ENCODE results near the gene GXYLT1.
"Not testable (repeated sequence)": the region's sequence is repeated elsewhere in the genome, so short reads cannot be mapped to it uniquely, and the experiment has no call there.

The GXYLT1 gene

DNA sequence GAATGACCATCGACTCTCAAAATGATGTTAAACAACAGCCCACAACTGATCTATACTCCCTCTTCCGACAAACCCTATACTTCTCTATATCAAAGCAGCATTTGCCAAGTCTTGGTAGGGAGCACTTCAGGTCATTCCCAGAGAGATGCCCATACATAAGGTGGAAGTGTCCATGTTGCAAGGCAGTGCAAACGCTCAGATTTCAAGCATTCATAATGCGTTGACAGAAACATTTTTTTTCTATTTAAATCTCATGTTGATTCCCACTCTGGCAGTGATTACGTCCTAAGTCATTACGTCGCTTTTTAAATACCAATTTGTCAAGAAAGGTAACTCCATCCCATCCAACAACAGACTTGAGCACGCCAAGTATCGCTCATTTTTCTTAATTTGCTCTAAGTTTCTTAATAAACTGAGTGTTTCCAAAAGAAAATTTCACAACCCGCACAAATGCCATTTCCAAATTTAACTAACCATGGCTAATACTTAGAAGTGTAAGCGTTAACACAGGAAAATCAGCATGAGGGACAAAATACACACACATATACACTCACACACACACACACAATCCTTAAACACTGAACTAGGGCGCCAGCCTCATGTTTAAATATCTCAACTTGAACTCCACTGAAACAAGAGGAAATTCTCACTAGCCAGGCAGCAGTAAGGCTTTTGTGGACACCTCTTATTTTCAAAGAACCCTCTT, 1.1 kb downstream of the GXYLT1 start:
- no peak for ATAC-seq
- no peak for DNase-seq

DNA sequence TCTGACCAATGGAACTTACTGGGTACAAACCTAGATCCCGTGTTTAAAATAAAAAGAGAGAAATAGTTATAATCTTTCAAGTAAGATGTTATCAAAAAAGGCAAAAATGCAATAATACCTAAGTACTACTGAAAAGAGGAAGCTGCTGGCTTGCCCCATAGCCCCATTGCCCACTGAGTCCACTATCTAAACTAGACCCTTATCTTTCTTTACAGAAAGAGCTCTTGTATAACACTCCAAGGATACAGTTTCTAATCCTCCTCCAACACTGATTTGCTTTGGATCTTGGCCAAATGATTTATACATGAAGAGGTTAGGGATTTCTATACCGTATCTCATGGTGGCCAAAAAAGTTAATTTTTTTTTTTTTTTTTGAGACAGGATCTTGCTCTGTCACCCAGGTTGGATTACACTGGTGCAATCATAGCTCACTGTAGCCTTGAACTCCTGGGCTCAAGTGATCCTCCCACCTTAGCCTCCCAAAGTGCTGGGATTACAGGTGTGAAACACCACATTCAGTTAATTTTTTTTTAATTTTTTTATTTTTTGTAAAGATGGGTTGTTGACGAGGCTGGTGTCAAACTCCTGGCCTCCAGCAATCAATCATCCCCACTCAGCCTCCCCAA, 2.6 kb downstream of the GXYLT1 start:
- DNase-seq (no peak), ATAC-seq (no peak)

DNA sequence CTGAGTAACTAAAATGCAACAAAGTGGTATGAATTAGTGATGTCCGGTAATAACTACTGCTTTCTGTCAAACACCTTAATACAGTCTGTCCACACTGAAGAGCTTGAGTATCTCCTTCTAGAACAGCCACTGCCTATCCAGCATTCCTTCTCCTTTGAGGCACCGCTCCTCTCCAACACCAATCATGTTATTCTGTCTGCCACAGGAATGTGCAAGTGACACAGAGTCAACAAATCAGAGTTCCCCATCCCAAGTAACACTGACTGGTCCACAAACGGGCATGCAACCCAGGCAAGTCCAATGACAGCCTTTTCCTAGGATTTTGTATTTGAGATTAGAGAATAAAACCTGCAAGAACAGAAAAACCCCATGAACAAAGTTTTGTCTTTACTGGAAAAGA, 3.8 kb downstream of the GXYLT1 start:
- no peak for DNase-seq
- no peak for ATAC-seq

DNA sequence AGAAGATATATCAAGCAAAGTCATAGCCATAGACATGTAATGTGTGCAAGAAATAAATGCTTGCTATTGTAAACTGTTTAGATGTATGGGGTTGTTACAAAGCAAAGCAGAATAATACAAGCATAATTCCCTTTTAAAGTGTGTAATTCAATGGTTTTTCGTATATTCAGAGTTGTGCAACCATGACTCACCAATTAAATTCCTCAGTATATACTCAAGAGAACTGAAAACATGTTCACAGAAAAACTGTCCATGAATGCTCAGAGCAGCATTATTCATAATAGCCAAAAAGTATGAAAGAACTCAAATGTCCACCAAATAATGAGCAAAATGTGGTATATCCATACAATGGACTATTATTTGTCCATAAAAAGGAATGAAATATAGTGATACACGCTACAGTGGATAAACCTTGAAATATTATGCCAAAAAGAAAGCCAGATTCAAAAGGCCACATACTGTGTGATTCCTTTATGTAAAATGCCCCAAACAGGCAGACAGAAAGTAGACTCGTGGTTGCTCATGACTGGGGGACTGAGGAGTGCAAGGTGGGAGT, 9.3 kb downstream of the GXYLT1 start:
- ATAC-seq, result no peak
- DNase-seq, result no peak

DNA sequence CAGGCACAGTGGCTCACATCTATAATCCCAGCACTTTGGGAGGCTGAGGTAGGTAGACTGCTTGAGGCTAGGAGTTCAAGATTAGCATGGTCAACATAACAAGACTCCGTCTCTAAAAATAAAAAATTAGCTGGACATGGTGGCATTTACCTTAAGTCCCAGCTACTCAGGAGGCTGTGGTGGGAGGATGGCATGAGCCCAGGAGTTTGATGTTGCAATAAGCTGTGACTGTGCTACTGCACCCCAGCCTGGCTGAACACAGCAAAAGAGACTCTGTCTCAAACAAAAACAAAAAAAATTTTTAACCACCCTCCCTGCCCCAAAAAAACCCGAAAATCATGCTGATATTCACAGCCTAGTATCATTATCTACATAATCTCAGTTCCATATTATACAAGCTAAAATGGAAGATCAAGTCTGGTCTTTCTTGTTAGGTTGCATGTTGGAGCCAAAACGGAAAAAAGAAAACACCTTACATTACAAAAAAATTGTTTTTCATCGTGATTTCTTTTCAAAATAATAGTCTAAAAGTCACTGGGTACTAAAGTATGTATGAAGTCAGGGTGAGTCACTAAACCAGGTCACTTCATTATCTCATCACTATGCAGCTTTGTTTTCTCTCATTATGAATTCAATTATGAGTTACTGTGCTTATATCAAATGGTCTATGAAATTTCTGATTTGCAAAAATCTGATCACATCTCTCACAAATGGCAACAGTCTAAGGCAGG, 13.8 kb downstream of the GXYLT1 start:
- no peak for DNase-seq
- no peak for ATAC-seq

DNA sequence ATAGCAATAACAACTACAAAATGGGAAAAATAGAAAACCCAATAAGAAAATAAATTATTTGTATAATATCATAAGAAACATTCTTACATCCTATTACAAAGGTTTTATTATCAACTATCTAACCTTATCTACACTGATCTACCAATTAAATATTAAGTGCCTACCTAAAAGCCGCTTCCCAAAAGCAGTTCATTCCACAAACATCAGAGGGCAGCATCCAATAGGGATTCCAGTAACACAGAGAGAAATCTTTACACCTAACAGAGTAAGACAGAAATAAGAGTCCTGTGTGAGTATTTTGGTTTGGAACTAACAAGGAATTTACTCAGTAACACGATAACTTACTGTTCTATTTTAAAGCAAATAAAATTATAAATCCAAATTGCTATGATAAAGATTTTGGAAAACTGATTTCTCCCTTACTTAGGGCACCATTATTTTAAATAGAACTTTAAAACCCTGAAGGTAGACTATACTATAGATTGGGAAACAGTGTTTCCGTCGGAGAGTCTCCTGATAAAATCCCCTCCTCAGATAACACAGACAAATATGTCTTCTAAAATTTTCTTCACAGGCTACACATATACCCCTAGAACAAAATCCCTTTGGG, 15.0 kb downstream of the GXYLT1 start:
- ATAC-seq (no peak), DNase-seq (no peak)

DNA sequence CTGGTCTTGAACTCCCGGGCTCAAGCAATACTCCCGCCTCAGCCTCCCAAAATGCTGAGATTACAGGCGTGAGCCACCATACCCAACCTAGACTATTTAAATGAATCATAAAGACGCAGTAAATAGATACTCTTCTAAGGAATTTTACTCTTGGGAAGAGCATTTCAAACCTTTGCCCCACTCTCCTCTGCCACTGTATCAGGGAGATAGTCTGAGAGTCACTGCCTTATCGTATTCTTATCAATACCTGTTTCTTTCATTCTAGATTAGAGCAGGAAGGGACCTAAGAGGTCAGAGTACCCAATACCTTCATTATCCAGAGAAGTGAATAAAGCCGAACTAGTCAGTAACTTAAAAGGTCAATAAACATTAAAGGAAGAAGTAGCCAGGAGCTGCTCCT, 15.8 kb downstream of the GXYLT1 start:
- no peak for ATAC-seq
- no peak for DNase-seq

DNA sequence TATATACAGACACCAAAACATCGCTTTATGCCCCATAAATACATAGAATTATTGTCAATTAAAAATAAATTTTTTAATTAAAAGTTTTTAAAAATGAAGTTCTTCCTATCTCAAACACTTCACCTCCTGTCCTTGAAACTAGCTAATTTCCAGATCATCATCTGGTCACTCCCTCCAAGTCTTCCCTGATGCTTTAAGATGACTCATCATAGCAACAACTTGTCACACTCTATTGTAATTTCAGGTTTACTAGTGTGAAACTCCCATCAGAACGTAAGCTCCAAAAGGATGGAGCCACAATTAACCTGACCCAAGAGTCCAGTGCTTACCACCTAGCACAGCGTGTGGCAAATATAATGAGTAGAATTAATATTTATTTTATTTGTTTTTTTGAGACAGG, 16.3 kb downstream of the GXYLT1 start:
- DNase-seq (no peak), ATAC-seq (peak; percentile 57)

DNA sequence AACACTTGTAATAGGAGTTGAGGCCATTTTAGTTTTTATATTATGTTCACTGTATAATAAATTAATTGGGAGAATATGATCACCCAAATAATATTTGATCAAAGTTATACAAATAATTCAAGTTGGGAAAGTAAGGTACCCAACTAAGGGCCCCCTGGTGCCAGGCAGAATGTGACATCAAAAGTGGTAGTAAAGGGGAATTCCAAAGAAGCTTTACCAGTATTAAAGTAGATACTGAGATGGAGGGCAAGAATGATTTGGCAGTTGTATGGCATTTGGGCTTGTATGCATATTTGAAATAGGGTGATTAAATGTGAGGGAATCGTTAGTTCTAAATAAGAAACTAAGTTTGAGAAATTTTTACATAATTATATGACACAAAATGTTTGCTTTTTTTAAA, 17.7 kb downstream of the GXYLT1 start:
- ATAC-seq (peak; percentile 69), DNase-seq (no peak)

DNA sequence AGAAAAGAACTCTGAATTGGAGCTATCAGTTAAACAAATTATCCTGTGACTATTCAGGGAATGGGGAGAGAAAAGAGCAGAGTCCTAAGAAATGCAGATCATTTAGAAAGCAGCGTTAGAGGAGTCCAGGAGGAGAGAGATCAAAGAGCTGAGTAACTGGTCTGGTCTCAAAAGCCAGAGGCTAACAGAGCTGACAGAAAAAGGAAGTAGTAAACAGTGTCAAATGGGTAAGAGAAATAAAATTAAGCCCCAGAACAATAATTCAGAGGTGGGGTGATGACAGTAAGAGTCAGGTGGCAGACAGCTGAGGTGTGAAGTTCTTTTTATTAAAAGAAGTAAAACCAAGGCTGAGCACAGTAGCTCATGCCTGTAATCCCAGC, 19.3 kb downstream of the GXYLT1 start:
- no peak for ATAC-seq

DNA sequence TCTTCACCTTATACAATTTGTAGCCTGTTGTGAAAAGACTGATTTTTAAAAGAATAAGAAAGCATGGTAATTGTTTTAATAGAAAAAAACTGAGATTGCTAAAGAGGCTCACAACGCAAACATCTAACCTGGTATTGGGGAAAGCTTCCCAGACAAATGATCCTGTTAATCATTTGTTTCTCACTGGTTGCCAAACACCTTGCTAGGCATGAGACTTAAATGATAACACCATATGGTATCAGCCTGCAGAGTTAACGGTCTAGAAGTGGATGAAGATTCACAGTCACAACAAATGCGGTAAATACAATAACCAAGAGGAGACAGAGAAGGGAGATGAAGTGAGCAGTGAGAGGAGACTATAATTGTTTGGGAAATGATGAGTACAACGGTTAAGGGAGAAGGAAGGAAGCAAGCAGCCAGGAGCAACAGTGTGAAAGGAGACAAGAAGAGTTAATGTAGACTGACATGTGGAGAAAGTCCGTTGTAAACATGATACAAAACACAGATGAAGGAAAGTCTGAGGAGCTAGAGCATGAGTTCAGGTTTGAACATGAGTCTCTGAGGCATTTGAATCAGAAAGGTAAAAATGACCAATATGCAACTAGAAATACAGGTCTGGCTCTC, 19.8 kb downstream of the GXYLT1 start:
- ATAC-seq (no peak), DNase-seq (no peak)

More for the DNA sequence above, 19.3 kb downstream of the GXYLT1 start:
- no peak for DNase-seq

DNA sequence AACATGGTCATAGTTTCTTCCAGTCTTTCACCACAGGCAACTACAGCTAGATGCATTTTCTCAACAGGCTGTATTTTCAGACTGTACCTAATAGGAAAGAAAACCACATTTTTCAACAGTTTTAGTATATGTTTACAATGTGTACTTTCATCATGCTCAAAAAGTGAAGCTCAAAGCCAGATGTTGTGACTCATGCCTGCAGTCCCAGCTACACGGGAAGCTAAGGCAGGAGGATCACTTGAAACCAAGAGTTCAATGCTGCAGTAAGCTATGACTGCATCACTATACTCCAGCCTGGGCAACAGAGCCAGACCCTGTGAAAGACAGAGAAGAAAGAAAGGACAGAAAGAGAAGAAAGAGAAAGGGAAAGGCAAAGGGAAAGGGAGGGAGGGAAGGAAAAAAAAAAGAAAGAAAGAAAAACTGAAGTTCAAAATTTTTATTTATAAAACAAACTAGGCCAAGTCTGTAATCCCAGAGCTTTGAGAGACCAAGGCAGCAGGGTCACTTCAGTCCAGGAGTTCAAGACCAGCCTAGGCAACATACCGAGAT, 25.5 kb downstream of the GXYLT1 start:
- no peak for ATAC-seq
- DNase-seq, result no peak

DNA sequence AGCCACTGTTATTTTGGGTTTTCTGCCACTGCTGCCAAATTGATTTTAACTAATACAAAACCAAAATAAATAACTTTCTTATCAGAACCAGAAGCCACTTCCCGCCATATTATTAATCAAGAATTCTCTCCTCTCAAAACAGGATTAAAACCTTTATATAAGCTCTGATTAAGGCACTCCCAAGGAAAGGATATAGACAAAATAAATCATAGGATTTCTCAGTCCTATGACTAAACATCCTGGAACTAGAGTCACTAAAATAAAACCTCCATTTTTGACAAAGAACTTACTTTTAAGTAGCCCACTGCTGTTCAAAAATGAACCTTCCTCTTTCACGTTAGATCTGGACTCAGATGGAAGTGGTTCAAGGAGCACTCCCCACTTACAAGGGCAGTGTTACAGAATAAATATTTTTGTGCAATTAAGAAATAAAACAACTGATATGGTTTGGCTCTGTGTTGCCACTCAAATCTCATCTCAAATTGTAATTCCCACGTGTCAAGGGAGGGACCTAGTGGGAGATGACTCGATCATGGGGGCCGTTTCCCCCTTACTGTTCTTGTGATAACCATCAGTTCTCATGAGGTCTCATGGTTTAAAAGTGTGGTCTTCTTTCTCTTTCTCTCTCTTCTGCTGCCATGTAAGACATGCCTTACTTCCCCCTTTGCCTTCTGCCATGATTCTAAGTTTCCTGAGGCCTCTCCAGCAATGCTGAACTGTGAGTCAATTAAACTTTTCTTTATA, 26.4 kb downstream of the GXYLT1 start:
- ATAC-seq, result peak; percentile 23
- DNase-seq, result no peak

DNA sequence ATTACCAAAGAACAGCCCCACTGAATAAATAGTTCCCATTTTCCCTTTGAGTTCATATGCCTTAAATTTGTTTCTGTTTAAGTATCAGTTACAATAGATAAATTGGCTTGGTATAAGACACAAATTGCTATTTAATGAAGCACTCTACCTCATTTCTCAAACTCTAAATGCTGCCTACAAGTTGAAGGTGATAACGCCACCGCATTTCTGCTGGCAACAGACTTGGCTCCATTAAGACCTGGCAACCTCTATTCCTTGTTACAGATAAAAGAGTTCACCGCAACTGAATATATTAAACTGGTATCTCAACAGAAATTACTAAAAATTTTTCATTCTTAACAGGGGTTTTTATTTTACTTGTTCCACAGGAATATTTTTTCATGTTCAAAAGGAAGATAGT, 35.6 kb downstream of the GXYLT1 start:
- DNase-seq (no peak), ATAC-seq (no peak)

DNA sequence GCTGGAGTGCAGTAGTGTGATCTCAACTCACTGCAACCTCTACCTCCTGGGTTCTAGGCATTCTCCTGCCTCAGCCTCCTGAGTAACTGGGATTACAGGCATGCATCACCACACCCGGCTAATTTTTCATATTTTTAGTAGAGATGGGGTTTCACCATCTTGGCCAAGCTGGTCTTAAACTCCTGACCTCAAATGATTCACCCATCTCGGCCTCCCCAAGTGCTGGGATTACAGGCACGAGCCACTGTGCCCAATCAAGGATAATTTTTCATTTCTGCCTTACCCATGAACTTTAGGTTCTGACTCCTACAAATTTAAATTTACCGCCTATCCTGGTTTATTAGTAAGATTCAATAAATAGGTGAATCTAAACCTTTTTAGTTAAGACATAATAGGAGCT, 37.9 kb downstream of the GXYLT1 start:
- ATAC-seq, DNase-seq: not testable (repeated sequence)

DNA sequence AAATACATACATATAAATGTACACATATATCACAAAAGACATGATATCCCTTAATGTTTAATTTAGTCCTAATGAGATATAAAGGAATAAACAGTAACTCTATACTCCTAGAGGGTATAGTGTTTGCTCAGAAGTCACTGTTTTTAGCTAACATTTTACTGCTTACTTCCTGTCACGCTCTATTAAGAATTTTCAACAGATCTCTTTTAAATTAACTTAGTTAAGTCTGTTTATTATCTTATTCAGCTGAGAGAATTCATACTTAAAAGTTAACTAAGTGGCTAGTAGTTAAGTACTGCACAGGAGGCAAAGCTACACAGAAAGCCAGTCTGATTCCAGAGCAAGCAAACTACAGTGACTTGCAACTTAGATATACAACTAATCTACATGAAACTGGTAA, 39.9 kb downstream of the GXYLT1 start:
- DNase-seq (no peak), ATAC-seq (no peak)

DNA sequence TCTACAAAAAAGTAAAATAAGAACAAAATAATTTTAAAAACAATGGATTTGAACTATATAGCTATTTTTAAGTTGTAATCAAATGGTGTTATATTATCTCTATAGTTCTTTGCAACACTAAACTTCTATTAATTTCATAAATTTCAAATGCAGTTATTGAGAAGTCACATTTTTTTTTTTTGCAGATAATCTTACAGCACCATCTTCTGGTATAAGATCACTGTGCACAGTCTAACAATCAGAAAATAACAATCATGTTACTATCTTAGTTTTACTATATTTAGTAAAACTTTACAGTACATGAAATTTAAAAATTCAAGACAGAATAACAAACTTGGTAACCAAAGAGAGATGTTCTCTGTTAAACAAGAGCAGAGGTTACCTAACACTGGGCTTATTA, 40.6 kb downstream of the GXYLT1 start:
- no peak for ATAC-seq
- DNase-seq, result no peak

DNA sequence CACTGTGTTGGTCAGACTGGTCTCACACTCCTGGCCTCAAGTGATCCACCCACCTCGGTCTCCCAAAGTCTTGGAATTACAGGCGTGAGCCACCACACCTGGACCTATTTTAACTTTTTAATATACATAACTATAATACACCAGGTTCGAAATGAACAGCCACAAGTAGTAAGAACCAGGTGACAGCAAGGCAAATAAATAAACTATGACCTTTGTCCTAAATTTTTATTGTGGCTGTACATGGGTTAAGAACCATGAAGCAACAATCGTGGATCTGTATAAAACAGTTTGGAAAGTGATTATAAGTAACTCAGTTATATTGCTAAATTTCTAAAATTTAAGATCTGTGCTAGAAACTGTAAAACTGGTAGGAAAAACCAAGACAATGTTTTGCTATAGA, 41.5 kb downstream of the GXYLT1 start:
- no peak for DNase-seq
- no peak for ATAC-seq

DNA sequence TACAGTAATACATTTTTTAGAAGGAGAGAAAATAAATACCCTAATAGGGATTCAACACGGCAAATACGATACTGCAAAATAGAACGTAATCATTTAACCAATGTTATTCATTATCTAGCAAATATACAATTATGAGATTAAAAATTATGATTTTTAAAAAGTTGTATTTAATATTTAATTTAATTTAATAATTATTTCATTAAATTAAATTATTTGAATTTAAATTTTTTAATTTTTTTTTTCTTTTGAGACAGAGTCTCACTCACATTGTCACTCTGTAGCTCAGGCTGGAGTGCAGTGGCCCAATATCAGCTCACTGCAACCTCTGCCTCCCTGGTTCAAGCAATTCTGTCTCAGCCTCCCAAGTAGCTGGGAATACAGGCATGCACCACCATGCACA, 42.0 kb downstream of the GXYLT1 start:
- ATAC-seq, result no peak
- no peak for DNase-seq

DNA sequence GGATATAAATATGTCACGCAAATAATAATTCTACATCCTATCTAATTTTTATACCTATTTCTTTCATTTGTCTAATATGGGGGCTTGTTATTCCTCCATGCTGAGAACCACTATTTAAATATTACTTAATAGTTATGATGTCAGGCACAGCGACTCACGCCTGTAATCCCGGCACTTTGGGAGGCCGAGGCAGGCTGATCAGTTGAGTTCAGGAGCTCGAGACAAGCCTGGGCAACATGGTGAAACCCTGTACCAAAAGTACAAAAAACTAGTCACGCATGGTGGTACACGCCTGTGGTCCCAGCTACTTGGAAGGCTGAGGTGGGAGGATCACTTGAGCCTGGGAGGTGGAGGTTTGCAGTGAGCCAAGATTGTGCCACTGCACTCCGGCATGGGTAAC, 45.2 kb downstream of the GXYLT1 start:
- DNase-seq (no peak), ATAC-seq (no peak)

DNA sequence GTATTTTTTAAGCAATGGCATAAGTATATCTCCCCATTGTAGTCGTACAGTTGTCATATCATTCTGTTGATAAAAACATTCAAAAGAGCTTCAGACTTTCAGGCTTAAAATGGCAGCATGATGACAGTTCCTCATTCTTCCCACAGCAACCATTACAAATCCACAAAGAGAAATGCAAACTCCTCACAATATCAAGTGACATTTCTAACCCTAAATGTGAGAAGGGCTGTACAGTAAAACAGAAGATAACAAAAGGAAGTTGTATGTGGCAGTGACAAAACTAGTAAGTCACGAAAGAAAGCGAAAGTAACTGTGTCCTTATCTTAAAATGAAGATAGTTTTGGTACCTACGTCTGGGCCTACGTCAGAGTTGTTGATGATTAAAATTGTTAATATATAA, 46.7 kb downstream of the GXYLT1 start:
- ATAC-seq (peak; percentile 85), DNase-seq (no peak)
